NCI-H774 (cell line): ENCODE results near the gene DSCAML1.

Experiments used
- DNase-seq: peaks from one replicate; lab custom pipeline; 2025; lab: John Stamatoyannopoulos, UW

DSCAML1 gene

GRCh38 chr11:117830674-117831351 lies 33.8 kb upstream of the DSCAML1 start:
- no peak for DNase-seq

GRCh38 chr11:117830072-117830471 lies 33.1 kb upstream of the DSCAML1 start:
- DNase-seq: no peak

GRCh38 chr11:117829369-117829725 lies 32.3 kb upstream of the DSCAML1 start:
- no peak for DNase-seq

GRCh38 chr11:117828611-117829368 lies 31.8 kb upstream of the DSCAML1 start:
- DNase-seq: no peak

GRCh38 chr11:117827521-117828511 lies 30.8 kb upstream of the DSCAML1 start:
- no peak for DNase-seq

GRCh38 chr11:117826832-117827231 lies 29.8 kb upstream of the DSCAML1 start:
- no peak for DNase-seq

GRCh38 chr11:117826190-117826570 lies 29.2 kb upstream of the DSCAML1 start:
- DNase-seq: no peak

- no peak for DNase-seq
These were observed 28.6 kb upstream of the DSCAML1 start for GRCh38 chr11:117825538-117826189.

- DNase-seq: no peak
These were observed 27.8 kb upstream of the DSCAML1 start, which contains the start of gene FXYD2 for GRCh38 chr11:117824571-117825537. FXYD2 (minus strand) TSS chr11:117824744; CDS start chr11:117824678, 66 bp downstream.

GRCh38 chr11:117823946-117824420 lies 27.0 kb upstream of the DSCAML1 start:
- no peak for DNase-seq

GRCh38 chr11:117823294-117823945 lies 26.4 kb upstream of the DSCAML1 start:
- no peak for DNase-seq

- peak; percentile 55 for DNase-seq
These were observed 25.3 kb upstream of the DSCAML1 start for GRCh38 chr11:117822074-117823033.

GRCh38 chr11:117821431-117821830 lies 24.4 kb upstream of the DSCAML1 start:
- no peak for DNase-seq

GRCh38 chr11:117820516-117820915 lies 23.5 kb upstream of the DSCAML1 start:
- DNase-seq: no peak

GRCh38 chr11:117820071-117820470 lies 23.1 kb upstream of the DSCAML1 start:
- peak; percentile 68 for DNase-seq

- peak; percentile 81 for DNase-seq
These were observed 22.4 kb upstream of the DSCAML1 start for GRCh38 chr11:117819096-117820040.

- no peak for DNase-seq
These were observed 21.2 kb upstream of the DSCAML1 start for GRCh38 chr11:117818041-117818873.
